Ectodermal cell (in vitro differentiated cells): ENCODE data around the gene TGOLN2.
"Not testable (repeated sequence)": the region's sequence is repeated elsewhere in the genome, so short reads cannot be mapped to it uniquely, and the experiment has no call there.

Experiments
- H3K27ac ChIP-seq: 2 replicates; pipeline ENCODE4 v1.7.0; 2013; ENCODE audit warnings: mild to moderate bottlenecking, low read depth, low read length; ENCODE audit not compliant: insufficient read depth, poor library complexity, severe bottlenecking
- H3K27me3 ChIP-seq: 2 replicates; pipeline ENCODE4 v1.7.0; 2013; ENCODE audit warnings: mild to moderate bottlenecking, low read length; ENCODE audit not compliant: insufficient read depth, control insufficient read depth, poor library complexity, severe bottlenecking
- H3K36me3 ChIP-seq: one replicate; pipeline ENCODE4 v1.7.0; 2013; ENCODE audit warnings: low read length; ENCODE audit not compliant: control insufficient read depth, insufficient read depth
- H3K4me1 ChIP-seq: one replicate; pipeline ENCODE4 v1.7.0; 2013; ENCODE audit warnings: low read length; ENCODE audit not compliant: control insufficient read depth, insufficient read depth
- H3K4me3 ChIP-seq: 2 replicates; pipeline ENCODE4 v1.7.0; 2013; ENCODE audit warnings: low read depth, low read length, control low read depth; ENCODE audit not compliant: insufficient read depth
- H3K9me3 ChIP-seq: 2 replicates; pipeline ENCODE4 v1.7.0; 2013; ENCODE audit warnings: mild to moderate bottlenecking, low read length, moderate library complexity; ENCODE audit not compliant: control insufficient read depth
- WGBS, 2 experiments: methylation state at CpG; one replicate each; pipeline ENCODE4 v1.1.7; 2013; ENCODE audit warnings: missing lambda C conversion rate in 2 of 2; 5-methylcytosine and 5-hydroxymethylcytosine counted together

The TGOLN2 gene

DNA sequence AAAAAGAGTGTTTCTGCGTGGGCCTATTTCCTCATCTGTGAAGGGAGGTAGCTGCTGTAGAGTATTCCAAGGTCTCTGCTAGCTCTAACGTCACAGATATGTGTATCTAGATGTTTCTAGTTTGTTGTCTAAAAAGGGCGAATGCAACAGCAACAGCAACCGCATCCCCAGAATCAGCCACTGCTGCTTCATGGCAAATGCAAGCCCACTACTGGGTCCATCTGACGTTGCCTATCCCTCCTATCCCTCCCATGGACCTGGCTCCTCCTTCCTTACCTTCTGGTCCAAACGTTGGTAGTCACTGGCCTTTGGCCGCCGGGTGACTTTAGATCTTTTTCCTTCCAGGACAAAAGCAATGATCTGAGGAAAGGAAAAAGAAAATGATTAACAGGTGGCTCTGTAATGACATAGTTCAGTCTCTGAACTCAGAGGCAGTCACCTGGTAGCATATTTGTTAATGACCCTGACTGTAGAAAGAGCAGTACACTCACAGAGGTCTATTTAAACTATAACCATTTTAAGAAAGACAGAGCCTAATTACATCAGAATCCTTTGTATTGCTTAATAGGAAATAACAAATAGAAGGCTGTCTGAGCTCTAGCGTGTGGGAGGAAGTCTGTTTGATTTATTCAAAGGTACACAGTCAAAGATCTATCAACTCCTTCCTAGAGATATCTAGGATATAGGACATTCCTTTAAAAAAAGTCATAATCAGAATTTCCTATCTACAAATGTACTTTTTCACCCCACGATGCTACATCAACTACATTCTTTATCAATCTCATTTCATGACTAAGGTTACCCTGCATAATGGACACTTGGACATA lies 2.9 kb downstream of the TGOLN2 start:
- 84 to 86% methylated on average over 9 to 10 of the region's 10 CpGs for WGBS, 2 experiments
- no peak overlapping the region for H3K27ac ChIP-seq
- no peaks in the 10 kb centered on the region for H3K27me3 ChIP-seq
- H3K4me3 ChIP-seq = no peak overlapping the region
- no peaks in the 10 kb centered on the region for H3K9me3 ChIP-seq
- H3K36me3 ChIP-seq = peaks cover 21% of the 10 kb centered on the region
- no peaks in the 10 kb centered on the region for H3K4me1 ChIP-seq

DNA sequence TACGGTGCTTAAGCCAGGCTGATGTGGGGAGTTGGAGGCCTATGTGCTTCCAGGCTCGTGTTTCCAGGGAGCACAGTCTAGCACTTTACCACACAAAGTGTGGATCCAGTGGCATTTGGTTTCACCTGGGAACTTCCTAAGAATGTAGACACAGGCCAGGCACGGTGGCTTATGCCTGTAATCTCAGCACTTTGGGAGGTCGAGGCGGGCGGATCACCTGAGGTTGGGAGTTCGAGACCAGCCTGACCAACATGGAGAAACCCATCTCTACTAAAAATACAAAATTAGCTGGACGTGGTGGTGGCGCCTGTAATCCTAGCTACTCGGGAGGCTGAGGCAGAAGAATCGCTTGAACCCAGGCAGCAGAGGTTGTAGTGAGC lies 3.8 kb downstream of the TGOLN2 start:
- not testable (repeated sequence) for H3K4me3 ChIP-seq, H3K27me3 ChIP-seq, H3K27ac ChIP-seq, H3K4me1 ChIP-seq, H3K9me3 ChIP-seq
- peaks cover 21% of the 10 kb centered on the region for H3K36me3 ChIP-seq
- WGBS, 2 experiments = 86 to 96% methylated on average over 11 of the region's 11 CpGs

DNA sequence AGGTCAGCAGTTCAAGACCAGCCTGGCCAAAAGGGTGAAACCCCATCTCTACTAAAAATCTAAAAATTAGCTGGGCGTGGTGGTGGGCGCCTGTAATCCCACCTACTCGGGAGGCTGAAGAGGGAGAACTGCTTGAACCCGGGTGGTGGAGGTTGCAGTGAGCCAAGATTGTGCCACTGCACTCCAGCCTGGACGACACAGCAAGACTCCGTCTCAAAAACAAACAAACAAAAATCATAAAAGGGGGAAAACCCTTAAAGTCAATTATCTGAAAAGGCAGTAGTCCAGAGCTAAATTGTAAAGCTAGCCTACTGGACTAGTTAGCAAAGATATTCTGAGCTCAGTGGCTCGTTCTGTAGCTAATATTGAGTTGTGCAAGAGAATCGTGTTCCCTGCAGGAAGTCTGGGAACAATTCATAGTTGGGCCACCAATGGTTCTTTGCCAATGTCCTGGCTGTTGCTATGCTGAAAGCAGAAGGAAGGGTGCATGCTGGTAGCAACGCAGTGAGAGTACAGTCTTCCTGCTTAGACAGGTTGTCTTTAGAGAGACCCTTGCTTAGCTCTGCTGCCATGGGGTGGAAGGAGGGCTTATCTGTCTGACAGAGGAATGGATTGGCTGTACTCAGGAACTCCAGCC lies 4.3 kb downstream of the TGOLN2 start:
- Histone ChIP-seq H3K27ac (no peak overlapping the region), H3K4me1 (no peaks in the 10 kb centered on the region), H3K9me3 (no peaks in the 10 kb centered on the region), H3K4me3 (no peak overlapping the region), H3K36me3 (peaks cover 21% of the 10 kb centered on the region), H3K27me3 (no peaks in the 10 kb centered on the region)
- WGBS, 2 experiments = 97 to 98% methylated on average over 9 of the region's 9 CpGs

DNA sequence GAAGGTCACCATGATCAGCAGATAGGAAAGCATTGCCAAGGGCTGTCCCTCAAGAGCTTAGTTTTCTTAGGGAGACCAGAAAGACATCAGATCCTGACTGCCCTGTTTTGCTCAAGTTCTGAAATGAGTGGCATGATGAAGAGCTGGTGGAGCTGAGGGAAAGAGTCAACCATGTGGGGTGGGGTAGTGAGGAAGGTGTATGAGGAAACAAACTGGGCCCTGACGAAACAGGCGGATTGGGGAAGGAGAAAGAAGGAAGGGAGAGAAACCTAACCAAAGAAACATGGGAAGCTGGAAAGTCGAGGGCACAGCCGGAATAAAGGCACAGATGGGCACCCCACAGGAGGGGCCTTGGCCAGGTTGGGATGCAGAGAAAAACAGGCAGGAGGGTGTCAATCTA lies 8.0 kb downstream of the TGOLN2 start:
- Histone ChIP-seq H3K4me1 (no peaks in the 10 kb centered on the region), H3K36me3 (peaks cover 21% of the 10 kb centered on the region), H3K27me3 (no peaks in the 10 kb centered on the region), H3K9me3 (no peaks in the 10 kb centered on the region), H3K4me3 (no peak overlapping the region), H3K27ac (no peak overlapping the region)
- 93 to 96% methylated on average over 4 of the region's 4 CpGs for WGBS, 2 experiments

DNA sequence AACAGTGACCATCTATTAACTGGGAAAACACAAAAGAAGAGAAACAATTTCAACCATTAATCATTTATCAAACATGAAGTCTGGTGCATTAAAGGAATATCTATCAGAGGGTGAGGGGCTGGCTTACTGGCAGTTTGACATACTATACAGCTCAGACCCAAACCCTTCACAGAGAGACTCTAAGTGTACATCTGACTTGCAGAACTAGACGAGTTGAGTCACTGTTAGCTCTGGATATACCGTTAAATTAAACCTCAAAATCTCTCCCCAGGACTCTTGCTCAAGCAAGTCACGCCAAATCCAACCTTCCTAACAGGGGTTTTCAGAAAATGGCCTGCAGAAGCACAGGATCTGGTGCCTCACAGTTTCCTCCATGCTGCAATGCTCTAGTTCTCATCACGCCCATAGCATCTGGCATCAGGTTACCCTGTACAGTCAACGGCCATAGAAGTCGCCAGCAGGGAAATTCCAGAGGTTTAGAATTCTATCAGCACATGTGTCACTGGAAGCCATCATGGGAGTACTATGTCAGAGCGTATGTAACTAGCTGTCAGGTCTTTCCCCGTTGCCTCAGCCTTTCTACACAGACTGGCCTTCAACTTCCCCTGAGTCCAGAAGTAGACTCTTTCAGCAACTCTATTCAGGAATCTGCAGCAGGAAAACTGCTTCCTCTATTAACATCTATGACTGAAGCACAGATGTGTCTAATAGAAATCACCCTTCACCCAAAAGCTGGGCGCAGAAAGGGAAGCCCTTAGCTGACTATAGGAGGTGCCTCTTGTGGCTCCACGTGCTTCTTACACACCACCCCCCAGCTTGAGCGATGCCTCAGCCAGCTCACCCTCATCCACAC lies 9.3 kb downstream of the TGOLN2 start:
- no peak overlapping the region for H3K27ac ChIP-seq

DNA sequence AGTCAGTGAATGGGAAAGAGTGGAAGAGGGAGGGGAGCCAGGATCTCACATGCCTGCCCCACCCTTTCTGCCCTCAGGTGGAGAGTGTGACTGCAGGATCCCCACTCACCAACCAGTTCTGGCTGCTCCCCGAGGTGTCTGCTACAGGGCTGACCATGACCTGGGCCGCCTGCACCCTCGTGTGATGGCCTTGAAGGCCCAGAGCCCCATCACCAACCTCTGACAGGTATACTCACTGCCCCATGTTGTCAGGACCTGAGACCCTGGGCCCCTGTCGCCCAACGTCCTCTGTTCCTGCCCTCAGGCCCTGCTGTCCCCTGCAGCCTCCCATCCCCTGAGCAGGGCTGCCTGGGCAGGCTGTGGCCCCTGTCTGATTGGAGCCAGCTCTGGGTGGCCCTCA lies 11.9 kb downstream of the TGOLN2 start:
- WGBS, 2 experiments = 82 to 87% methylated on average over 3 of the region's 5 CpGs
- H3K27me3 ChIP-seq, H3K9me3 ChIP-seq, H3K36me3 ChIP-seq, H3K27ac ChIP-seq, H3K4me3 ChIP-seq, H3K4me1 ChIP-seq: not testable (repeated sequence)

More for the DNA sequence above, 9.3 kb downstream of the TGOLN2 start:
- H3K4me3 ChIP-seq = no peak overlapping the region
- H3K4me1 ChIP-seq = no peaks in the 10 kb centered on the region
- H3K36me3 ChIP-seq = peaks cover 15% of the 10 kb centered on the region
- no peaks in the 10 kb centered on the region for H3K9me3 ChIP-seq
- WGBS, 2 experiments = 95 to 97% methylated on average over 11 of the region's 11 CpGs
- H3K27me3 ChIP-seq = no peaks in the 10 kb centered on the region

DNA sequence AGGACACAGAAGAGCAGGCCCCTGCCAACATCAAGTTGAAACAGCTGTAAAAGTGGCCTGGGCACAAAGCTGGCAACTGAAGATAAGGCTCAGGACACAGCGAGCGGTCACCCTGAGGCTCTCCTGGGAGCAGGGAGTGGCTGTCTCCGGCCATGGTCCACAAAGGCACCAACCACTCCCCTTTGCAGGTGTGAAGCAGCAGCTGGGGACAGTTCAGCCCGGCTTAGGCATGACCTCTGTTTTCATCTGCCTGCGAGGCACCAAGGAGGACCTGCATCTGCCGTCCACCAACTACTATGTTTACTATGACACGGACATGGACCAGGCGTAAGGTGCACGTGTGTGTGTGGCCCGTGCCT lies 12.9 kb downstream of the TGOLN2 start:
- H3K27me3 ChIP-seq = no peaks in the 10 kb centered on the region
- H3K4me3 ChIP-seq = no peak overlapping the region
- WGBS, 2 experiments = 94 to 95% methylated on average over 10 of the region's 10 CpGs
- no peaks in the 10 kb centered on the region for H3K4me1 ChIP-seq
- no peak overlapping the region for H3K27ac ChIP-seq
- no peaks in the 10 kb centered on the region for H3K9me3 ChIP-seq
- no peaks in the 10 kb centered on the region for H3K36me3 ChIP-seq

DNA sequence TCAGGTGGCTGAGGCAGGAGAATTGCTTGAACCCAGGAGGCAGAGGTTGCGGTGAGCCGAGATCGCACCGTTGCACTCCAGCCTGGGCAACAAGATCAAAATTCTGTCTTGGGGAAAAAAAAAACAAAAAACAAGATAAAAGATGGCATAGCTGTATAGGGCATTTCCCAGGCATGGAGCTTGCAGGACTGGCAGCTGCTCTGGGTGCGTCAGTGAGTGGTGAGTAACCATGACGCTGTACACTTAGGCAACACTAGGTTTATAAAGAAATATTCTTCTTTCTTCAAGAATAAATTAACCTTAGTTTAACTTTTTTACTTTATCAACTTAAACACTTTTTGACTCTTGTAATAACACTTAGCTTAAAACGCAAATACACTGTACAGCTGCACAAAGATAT lies 15.4 kb downstream of the TGOLN2 start:
- peaks cover 9% of the 10 kb centered on the region for H3K4me1 ChIP-seq
- H3K36me3 ChIP-seq = no peaks in the 10 kb centered on the region
- H3K27me3 ChIP-seq = no peaks in the 10 kb centered on the region
- 92 to 93% methylated on average over 6 to 7 of the region's 7 CpGs for WGBS, 2 experiments
- H3K4me3 ChIP-seq = no peak overlapping the region
- H3K9me3 ChIP-seq = no peaks in the 10 kb centered on the region
- H3K27ac ChIP-seq = no peak overlapping the region

DNA sequence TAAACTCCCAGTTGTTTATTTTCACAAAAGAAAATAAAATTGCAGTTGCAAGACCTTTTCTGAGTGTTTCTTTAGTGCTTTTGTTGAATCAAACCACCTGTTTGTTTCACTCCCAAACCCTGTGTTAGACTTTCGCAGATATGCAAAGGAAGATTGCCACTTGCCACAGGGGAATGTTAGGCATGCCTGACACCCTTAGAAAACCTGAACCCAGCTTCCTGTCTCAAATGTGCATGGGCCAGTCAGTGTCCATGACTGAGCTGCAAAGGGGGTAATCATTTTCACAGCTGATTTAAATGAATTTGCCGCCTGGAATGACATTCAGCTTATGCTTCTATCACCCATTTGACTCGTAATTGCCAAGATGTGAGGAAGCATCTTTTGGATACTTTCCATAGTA lies 17.5 kb downstream of the TGOLN2 start:
- H3K4me1 ChIP-seq = peaks cover 9% of the 10 kb centered on the region
- H3K9me3 ChIP-seq = no peaks in the 10 kb centered on the region
- no peaks in the 10 kb centered on the region for H3K27me3 ChIP-seq
- no peak overlapping the region for H3K27ac ChIP-seq
- no peaks in the 10 kb centered on the region for H3K36me3 ChIP-seq
- H3K4me3 ChIP-seq = no peak overlapping the region
- WGBS, 2 experiments = 94 to 100% methylated on average over 3 of the region's 3 CpGs

DNA sequence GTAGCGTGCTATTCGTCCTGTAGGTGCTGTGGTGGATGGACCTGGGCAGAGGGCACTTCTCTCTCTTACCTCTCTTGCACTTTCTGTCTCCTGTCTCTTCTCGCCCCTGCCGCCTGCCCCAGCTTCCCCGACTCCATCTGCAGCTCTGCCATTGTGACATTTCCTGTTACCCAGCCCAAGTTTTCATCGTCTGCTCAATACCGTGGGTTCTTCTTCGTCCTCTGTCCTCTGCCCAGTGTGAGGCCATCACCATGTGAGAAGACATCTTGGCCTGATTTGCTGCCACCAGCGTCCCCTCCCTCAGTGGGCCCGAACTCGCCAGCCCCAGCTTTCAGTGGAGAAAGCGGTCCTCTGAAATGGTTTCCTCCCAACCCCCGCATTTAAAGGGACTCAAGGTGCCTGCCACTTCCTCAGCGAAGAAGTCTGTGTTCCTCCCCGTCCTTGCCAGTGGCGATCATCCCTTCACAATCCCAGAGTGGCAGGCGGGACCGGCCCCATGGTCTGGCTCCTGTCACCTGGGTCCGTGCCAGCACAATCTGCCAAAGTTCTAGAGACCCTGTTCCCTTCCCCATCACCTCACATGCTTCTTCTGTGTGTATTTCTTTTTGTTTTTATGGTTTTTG lies 18.0 kb downstream of the TGOLN2 start:
- Histone ChIP-seq H3K27me3 (no peaks in the 10 kb centered on the region), H3K4me1 (peaks cover 9% of the 10 kb centered on the region), H3K27ac (no peak overlapping the region), H3K36me3 (no peaks in the 10 kb centered on the region), H3K4me3 (no peak overlapping the region), H3K9me3 (no peaks in the 10 kb centered on the region)
- WGBS, 2 experiments = 84 to 86% methylated on average over 19 of the region's 19 CpGs
